Measurements from ENCODE around the gene FEM1B. TPM values are rescaled to one million over a fixed set of nuclear protein-coding genes. Genes with fewer than 3 reads are reported as not detected.
A peak's percentile ranks its signal among the peaks of the same experiment; 100 is the strongest.

FEM1B gene
- total RNA-seq, 1 donor, result 45.5 TPM

GRCh38 chr15:68316061-68316804 lies 38.7 kb downstream of the FEM1B start:
- H3K4me3 ChIP-seq (ENCODE audit: low read depth, low read length), result no peak overlapping the region
- peak; percentile 54 for TF ChIP-seq CTCF (IDR thresholded peaks at IDR 0.05; ENCODE audit: insufficient read depth, low read length)
- DNase-seq (ENCODE audit: low read depth), result peak; percentile 21

GRCh38 chr15:68317281-68318007 lies 39.9 kb downstream of the FEM1B start:
- no peak for TF ChIP-seq CTCF (IDR thresholded peaks at IDR 0.05; ENCODE audit: insufficient read depth, low read length)
- H3K4me3 ChIP-seq (ENCODE audit: low read depth, low read length), result no peak overlapping the region
- no peak for DNase-seq (ENCODE audit: low read depth)

- no peak overlapping the region for H3K4me3 ChIP-seq (ENCODE audit: low read depth, low read length)
- DNase-seq (ENCODE audit: low read depth), result no peak
- no peak for TF ChIP-seq CTCF (IDR thresholded peaks at IDR 0.05; ENCODE audit: insufficient read depth, low read length)
Measured at GRCh38 chr15:68318008-68318835, 40.7 kb downstream of the FEM1B start.

- TF ChIP-seq CTCF (IDR thresholded peaks at IDR 0.05; ENCODE audit: insufficient read depth, low read length), result no peak
- no peak for DNase-seq (ENCODE audit: low read depth)
- H3K4me3 ChIP-seq (ENCODE audit: low read depth, low read length), result no peak overlapping the region
Measured at GRCh38 chr15:68318931-68319909, 41.7 kb downstream of the FEM1B start.

- no peak for TF ChIP-seq CTCF (IDR thresholded peaks at IDR 0.05; ENCODE audit: insufficient read depth, low read length)
- DNase-seq (ENCODE audit: low read depth), result no peak
- H3K4me3 ChIP-seq (ENCODE audit: low read depth, low read length), result no peak overlapping the region
Measured at GRCh38 chr15:68319997-68320396, 42.5 kb downstream of the FEM1B start.

- TF ChIP-seq CTCF (IDR thresholded peaks at IDR 0.05; ENCODE audit: insufficient read depth, low read length), result no peak
- no peak overlapping the region for H3K4me3 ChIP-seq (ENCODE audit: low read depth, low read length)
- DNase-seq (ENCODE audit: low read depth), result no peak
Measured at GRCh38 chr15:68321229-68321628, 43.7 kb downstream of the FEM1B start.
